GM18873 (cell line): ENCODE data around the gene GPRIN3.
"Not testable (repeated sequence)": the region's sequence is repeated elsewhere in the genome, so short reads cannot be mapped to it uniquely, and the experiment has no call there.

Experiments used
- ATAC-seq: cut with Tn5 transposase; IDR thresholded peaks from one replicate; pipeline ENCODE4 v1.9.1; 2021; ENCODE audit warnings: mild to moderate bottlenecking, moderate library complexity, moderate number of reproducible peaks; ENCODE audit not compliant: unreplicated experiment, low FRiP score

The GPRIN3 gene

DNA sequence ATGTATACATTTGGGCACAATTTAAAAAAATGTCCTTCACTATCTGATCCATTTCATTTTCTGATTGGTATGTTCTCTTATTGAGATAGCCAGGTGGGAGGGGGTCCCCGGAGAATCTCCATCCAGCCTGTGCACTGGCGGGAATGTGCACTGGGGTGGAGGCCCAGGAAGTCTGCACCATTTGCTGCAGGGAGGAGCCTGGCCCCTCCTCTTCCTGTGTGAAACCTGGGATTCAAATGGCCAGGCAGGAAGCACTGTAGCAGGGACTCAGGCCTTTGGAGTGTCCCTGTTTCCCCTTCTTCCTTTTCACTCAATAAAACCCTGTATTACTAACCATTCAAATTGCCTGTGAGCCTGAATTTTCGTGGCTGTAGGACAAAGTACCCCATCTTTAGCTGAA is 44.3 kb downstream of the GPRIN3 start:
- no peak for ATAC-seq

DNA sequence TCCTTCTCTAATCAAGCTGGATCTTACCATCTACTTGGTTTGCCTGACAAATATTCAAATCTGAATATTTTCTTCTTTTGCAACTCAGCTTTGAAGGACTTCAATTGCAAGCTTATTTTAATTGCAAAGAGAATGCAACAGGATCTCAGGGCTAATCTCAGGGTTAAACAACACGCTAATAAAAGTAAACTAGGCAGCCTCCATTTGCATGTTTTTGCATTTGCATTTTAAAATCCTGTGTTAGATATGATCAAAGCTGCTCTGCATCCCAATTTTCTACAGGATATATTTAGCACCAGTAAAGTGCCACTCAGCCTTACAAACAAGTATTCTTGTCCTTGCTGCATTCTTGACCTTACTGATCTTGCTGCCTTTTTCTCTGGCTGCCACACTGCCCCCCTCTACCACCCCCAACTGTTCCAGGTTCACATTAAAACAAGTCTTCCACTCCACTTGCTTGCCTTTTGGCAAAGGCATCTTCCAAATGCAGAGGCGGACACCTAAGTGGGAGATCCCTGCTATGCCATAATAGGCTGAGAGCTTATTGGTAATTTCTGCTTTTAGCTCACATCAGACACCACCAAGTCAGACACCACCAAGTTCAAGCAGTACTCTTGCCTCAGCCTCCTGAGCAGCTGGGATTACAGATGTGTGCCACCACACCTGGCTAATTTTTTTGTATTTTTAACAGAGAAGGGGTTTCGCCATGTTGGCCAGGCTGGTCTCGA is 48.1 kb downstream of the GPRIN3 start:
- ATAC-seq = no peak

DNA sequence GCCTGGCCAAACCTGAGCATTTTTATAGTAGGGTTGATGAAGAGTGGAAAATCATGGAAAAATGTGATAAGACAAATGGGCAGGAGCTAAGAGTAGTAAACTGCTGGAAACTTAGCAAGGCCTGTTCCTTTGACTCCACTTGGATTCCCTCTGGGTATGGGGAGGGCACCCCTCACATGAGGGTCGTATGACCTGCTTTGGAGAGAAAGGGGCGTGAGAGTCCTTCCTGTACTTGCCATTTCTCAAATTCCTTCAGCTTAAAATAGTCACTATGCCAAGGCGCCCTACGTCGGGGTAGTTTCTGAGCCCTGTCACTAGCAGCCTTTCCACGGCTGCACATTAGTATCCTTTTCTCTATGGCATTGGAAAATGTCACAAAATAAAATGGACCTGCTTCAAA is 49.1 kb downstream of the GPRIN3 start:
- no peak for ATAC-seq

DNA sequence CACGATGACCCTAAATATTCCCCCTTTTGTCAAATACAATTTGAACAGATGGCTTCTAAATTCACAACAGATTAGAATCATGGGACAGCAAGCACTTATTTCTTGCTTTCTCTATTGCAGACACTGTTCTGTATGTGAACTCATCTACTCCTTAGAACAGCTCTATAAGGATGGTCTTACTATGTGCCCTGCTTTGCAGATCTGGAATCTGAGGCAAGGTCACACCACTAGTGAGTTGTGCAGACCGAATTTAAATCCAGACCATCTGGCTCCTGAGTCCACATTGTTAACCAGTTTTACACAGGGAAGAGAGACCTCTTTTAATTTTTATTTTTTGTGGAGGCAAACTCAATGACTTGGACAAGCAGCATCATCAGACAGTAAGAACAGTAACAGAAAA is 50.2 kb downstream of the GPRIN3 start:
- no peak for ATAC-seq

DNA sequence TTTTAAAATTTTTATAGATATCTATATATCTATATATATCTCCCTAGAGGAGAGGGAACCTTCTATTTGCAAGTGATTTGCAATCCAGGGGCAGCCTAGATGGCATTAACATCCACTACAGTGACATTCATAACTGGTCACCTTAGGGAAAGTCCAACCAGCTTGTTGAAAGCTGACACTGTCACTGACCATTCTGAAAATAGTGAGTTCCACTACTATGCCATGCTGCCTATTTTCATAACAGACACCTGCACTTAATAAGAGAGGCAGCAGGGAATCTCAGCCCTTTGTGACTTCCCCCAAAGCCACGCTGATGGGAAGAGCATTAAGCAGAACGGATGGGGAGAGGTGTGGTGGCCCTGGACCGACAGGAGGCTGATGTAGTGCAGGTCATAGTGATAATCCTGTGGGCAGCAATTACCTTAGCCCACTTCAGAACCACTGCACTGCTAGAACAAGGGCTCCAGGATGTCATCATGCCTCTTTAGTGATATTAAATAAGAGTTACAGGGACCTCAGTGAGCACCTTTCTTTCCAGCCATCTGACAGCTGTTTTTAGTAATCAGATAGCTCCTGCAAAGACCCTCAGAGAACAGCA is 51.3 kb downstream of the GPRIN3 start:
- ATAC-seq = no peak

DNA sequence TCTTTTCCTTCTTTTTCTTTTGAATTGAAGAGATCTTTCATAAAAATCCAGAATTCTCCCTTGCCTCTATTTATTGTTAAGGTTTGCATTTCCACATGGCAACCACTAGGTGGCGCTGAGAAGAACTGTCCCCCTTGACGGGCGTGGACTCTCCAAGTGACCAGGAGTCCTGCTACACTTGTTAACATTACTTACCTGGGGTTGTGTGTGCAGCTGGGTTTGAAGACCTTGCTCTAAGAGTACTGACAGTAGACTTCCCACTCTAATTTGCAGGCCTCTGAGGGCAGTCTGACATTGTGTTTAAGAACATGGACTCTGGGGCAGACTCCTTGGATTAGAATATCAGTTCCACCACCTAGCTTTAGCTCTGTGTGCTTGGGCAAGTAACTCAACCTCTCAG is 52.8 kb downstream of the GPRIN3 start:
- ATAC-seq = no peak

DNA sequence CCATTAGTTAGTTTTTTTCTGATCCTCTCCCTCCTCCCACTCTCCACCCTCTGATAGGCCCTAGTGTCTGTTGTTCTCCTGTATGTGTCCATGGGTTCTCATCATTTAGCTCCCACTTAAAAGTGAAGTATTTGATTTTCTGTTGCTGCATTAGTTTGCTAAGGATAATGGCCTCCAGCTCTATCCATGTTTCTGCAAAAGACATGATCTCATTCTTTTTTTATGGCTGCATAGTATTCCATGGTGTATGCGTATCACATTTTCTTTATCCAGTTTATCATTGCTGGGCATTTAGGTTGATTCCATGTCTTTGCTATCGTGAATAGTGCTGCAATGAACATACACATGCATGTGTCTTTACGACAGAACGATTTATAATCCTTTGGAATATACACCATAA is 53.3 kb downstream of the GPRIN3 start:
- ATAC-seq = not testable (repeated sequence)

DNA sequence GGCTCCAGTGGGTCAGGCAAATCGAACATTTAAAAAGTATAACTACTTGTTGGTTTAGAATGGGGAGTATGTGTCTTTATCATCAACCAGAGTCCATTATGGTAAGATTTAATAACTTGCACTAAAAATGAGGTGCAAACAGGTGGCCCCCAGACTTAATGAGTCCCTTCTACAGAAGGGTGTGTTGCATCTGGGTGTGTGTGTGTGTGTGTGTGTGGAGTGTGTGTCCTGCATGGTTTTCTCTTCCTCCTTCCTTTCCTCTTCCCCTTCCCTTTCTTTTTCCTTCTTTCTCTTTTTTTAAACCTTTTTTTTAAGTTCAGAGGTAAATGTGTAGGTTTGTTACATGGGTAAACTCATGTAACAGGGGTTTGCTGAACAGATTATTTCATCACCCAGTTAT is 53.7 kb downstream of the GPRIN3 start:
- no peak for ATAC-seq

DNA sequence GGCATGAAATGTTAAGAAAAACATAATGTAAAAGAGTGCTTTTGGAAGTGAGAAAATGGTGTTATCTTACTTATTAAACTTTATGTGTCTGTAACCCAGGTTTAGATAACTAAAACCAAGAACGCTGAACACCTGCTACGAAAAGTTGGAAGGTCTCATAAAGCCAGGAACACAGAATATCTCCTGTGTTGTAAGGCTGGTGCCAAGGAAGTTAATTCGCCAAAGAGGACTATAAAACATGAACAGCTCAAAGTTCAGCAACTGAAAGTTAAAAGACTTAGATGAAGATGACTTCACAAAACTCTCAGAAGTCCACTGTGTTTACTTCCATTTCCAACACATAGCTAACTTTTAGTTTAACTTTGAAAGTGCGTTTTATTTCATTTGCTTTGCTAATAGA is 54.3 kb downstream of the GPRIN3 start:
- ATAC-seq = no peak

DNA sequence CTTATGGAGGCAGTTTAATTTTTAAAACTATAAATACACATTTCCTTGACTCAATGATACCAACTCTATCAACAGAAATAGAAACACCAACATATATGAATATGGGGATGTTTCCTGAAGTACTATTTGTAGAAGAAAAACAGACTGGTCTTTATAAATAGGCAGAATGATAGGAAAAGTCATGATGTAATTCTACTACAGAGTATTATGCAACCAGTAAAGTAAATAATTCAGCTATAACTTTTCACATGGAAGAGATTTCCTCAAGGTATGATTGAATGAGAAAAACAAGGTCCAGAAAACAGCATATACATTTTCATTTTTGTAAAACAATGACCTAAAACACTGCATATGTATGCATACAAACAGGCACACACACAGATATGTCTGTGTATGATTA is 56.2 kb downstream of the GPRIN3 start:
- ATAC-seq = no peak

DNA sequence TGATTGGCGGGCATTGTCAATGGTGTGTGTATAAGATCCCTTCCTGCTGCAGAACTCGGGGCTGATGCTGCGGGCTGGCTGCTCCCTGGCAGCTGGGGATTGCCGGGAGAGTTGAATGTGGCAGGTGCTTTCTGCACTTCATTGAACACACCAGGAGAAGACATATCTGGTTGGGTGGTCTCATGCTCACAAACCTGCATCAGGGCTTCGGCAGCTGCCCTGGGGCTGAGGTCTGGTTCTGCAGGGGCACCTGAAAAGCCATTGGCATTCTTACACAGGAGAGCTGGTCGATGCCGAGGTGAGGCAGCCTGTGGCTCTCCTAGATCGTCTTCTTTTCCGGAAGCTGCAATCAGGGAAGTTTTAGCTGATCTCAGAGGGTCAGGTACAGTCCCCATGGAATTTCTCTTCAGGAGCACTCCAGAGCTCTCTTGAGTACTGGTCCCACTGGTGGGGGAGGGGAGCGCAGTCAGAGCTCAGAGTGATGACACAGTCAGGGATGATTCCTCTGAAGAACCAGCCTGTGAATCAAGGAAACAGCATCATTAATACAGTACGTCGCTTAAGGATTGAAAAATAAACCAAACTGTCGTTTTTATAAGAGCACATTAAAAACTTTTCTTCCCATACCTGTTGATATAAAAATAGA is 57.8 kb downstream of the GPRIN3 start:
- no peak for ATAC-seq

DNA sequence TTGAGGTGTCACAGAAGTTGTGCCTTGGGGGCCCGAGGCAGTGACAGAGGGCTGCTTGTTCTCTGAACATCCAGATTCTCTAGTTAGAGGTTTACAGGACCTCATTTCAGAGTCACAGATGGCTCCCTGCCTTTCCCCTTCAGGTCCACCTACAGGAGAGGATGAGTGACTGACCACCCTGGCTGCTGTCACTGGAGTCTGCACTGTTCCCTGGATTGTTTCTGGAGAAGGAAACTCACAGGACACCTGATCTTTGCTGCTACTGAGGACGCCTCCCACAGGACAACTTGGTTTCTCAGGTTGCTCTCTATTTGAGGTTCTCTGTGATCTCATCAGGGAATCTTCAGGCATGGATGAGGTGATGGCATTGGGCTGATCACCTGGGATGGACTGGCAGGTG is 58.3 kb downstream of the GPRIN3 start:
- ATAC-seq = no peak

DNA sequence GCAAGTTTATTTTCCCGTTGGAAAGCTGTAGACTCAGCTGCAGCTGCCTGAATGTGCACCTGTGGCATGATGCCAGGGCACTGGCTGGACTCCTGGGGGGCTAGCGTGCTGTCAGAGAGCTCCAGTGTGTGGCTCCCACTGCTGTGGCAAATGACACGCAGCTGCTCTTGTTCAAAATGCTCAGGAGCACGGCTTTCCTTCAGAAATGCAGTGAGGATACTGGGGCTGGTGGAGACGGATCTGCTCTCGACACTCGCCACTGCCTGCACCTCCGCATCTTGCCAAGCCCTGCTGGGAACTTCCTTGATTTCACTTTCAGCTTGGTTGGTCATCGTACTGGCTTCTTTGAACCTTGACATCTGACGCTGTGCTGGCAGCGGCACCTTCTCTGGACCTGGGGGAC is 58.7 kb downstream of the GPRIN3 start:
- ATAC-seq = no peak

DNA sequence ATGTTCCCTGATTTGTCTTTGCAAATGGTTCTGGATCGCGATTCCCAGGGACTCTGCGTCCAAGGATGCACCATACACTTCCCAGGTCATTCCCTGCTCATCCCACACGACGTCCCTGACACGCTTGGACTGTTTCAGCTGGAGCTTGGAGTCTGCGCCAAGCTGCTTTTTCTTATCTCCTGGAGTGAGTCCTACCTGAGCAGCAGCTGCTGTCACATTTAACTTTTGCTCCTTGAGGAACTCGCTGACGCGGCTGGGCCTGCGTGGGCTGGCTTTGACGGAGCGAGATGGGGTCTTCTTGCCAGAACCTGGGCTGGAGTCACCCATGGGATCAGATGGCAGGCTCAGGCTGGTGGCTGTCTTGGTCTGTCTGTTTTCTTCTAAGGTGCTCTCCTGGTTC is 59.6 kb downstream of the GPRIN3 start:
- no peak for ATAC-seq

DNA sequence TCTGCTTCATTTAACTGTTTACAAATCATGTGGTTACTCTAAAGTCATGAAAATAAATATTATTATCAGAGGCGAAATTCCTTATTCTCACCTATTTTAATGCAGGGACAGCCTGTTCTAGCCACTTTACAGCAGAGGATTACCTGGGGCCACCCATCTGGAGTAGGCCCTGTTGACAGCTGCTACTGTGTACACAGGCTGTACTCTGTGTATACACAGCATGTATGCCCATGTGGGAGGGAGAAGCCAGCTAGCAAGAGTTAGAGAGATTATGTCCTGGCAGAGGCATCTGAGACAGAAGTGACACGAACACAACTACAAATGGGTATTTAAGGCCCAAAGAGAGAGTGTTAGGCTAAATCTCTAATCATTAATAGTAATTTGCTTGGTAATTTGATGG is 62.1 kb downstream of the GPRIN3 start:
- ATAC-seq = no peak

DNA sequence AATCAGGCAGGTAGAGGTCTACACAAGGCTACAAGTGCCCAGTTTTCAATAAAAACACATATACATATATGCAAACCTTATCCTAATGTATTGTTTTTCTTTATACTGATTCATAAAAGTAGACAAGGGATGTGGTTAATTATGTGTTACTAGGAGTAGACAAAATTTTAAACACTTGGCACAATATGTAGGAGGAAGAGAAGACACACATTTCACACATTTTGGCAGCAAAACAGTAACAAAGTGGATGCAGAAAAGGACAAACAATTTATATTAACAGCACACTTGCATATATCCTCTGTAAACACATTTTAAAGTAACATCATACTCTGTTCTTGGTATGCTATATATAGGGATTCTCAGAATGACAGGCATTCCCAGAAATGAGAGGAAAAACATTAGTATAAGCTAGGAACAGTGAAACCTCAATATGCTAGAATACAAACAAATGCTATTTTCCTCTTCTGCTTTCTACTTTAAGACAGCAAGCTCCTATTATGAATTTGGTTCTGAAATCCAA is 63.8 kb downstream of the GPRIN3 start:
- ATAC-seq = no peak

DNA sequence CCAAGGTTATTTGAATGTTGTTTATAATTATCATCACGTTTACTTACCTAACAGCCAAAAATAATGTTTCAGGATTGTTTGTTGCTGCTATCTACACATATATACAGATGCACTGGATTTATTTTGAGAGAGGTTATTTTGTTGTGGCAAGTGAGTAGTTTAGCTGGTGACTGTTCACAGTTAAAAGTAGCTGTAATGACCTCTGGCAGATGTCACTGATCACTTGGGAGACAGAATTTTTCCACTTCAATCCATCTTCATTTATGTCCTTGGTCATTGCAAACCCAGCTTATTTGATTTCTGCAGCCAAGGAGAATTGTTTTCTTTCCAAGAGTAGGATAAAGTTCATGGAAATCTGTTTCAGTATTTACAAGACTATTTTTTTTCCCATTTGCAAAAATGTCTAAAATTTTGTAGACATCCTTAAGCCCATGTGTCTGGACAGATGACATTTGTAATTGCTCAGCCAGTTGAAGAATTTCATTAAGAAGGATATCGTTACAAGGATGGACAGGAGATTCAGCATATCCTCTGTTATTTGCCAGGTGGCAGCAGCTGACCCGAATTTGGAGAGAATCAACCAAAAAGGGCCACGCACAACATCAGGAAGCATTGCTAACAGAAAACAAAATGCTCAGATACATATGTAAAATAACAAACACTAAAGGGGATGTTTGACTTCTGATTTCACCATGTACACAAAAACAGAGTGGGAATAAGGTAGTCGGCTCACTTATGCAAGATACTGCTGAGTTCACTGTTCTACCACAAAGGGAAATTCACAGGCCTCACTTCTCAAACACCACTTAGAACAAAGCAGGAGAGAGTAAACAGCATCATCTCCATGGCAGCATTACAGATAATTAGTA is 64.5 kb downstream of the GPRIN3 start:
- ATAC-seq = no peak

DNA sequence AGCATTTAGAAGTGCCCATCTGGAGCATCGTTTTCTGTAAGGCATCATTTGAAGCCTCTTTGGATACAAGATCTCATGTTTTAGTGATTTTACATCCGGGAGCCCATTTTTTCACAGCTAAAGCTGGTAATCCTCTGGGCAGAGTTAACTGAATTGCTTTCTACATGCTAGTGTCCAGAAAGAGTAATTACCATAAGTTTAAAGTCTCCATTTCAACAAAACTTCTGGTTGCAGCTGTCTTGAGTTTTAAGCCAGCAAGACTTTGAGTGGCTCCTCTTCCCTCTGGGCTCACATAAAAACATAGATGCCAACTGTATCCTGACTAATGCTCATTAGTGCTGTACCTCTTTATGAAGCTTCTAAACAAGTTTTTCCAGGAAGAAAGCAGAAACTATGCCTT is 65.4 kb downstream of the GPRIN3 start:
- no peak for ATAC-seq

DNA sequence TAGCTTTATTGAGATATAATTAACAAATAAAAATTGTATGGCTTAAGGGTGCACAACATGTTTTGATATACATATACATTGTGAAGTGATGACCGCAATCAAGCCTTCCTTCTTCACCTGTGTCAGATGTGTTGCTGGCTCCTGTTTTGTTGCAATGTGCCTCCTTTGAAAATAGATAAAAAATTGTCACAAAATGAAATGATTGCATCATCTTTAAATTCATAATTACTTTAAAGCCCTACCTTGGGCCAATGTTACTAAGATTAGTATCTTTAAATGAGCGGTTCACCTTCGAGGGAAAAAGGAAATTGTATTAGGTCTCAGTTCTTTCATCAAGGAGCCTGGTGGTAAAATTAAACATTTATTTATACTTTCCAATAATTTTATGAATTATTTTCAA is 77.3 kb downstream of the GPRIN3 start:
- no peak for ATAC-seq

DNA sequence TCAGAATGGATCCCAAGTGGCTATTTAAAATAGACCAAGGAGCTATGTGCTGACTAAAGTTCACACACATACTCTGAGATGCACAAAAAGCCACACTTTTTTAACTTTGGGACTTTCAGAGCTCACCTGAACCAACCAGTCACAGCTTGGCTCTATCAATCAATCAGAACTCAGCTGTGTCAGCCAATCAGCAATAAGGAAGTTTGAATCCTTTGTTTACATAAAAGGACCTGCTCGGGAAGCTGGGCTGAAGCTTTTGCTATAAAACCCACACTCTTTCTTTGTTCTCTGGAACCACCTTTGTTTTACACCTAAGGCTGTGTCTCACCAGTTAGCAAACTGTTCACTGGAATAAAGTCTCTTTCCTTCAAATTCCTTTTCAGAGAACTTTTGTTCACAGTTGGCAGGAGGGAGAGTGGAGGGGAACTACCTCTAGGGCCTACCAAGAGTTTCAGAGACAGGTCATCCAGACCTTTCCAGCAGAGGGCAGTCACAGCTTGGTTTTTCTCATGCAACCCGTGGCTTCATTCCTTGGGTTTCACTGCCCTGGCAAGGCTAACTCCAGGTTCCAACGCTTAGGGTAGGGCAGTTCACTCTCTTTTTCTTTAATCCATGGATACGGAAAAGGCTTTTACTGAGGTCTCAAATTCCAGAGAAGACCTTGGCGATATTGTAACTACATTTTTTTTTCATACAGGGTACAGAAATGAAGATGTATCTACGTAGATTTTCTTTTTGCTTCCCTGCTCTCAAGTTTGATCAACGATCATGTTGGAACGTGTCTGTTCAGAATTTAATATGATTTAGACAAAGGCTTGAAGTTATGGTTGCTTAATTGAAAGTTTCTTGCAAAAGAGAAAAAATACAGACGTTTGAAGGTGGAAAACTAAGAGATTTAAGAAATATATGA is 80.7 kb downstream of the GPRIN3 start:
- peak; percentile 86 for ATAC-seq
